ENCODE measurements around the gene GLT1D1.

- TF ChIP-seq CTCF (IDR thresholded peaks at IDR 0.05) (no peak), POLR2A (IDR thresholded peaks at IDR 0.05) (no peak), POLR2AphosphoS5 (IDR thresholded peaks at IDR 0.05) (no peak), EP300 (IDR thresholded peaks at IDR 0.05) (no peak)
Measured at GRCh38 chr12:128810182-128811127, 42.8 kb upstream of the GLT1D1 start.
